Right forelimb (tissue), 1 donor: ENCODE results near the gene KLF16.

ENCODE experiments used
- DNase-seq: peaks from one replicate; pipeline ENCODE4 v3.0.0-alpha.2; 2018

The KLF16 gene

GRCh38 chr19:1818549-1819195 is 44.7 kb downstream of the KLF16 start:
- DNase-seq: no peak

- DNase-seq: no peak
Measured at GRCh38 chr19:1817553-1818179, 45.7 kb downstream of the KLF16 start.

GRCh38 chr19:1816530-1817298 is 46.7 kb downstream of the KLF16 start:
- no peak for DNase-seq

GRCh38 chr19:1815605-1816529 is 47.5 kb downstream of the KLF16 start:
- DNase-seq: no peak

- no peak for DNase-seq
Measured at GRCh38 chr19:1814833-1815604, 48.4 kb downstream of the KLF16 start.

GRCh38 chr19:1814391-1814790 is 49.0 kb downstream of the KLF16 start:
- DNase-seq: no peak

GRCh38 chr19:1813192-1814182 is 49.9 kb downstream of the KLF16 start:
- no peak for DNase-seq

- DNase-seq: peak; percentile 88
Measured at GRCh38 chr19:1812426-1813191, 50.8 kb downstream of the KLF16 start.

GRCh38 chr19:1811942-1812425 is 51.4 kb downstream of the KLF16 start, which contains the start of gene ATP8B3:
Gene ATP8B3, minus strand, starts transcription at chr19:1812276. Its CDS starts 540 bp downstream, at chr19:1811736.
- DNase-seq: no peak

GRCh38 chr19:1811472-1811894 is 51.9 kb downstream of the KLF16 start:
- no peak for DNase-seq

- no peak for DNase-seq
Measured at GRCh38 chr19:1810439-1811160, 52.8 kb downstream of the KLF16 start.

GRCh38 chr19:1809678-1810077 is 53.7 kb downstream of the KLF16 start:
- peak; percentile 39 for DNase-seq

GRCh38 chr19:1808395-1808731 is 55.0 kb downstream of the KLF16 start:
- no peak for DNase-seq

- DNase-seq: no peak
Measured at GRCh38 chr19:1807695-1808394, 55.5 kb downstream of the KLF16 start.

- no peak for DNase-seq
Measured at GRCh38 chr19:1807030-1807694, 56.2 kb downstream of the KLF16 start.

- DNase-seq: no peak
Measured at GRCh38 chr19:1806184-1807029, 57.0 kb downstream of the KLF16 start.
